Measurements from ENCODE around the gene GPC5. TPM values are rescaled to one million over a fixed set of nuclear protein-coding genes. Genes with fewer than 3 reads are reported as not detected.

The GPC5 gene
- total and polyA plus RNA-seq, 2 of the 8 experiments (the other 6 are each of a cell fraction or from before 2014, with no cell fraction given) = 0.20 to 0.39 TPM

DNA sequence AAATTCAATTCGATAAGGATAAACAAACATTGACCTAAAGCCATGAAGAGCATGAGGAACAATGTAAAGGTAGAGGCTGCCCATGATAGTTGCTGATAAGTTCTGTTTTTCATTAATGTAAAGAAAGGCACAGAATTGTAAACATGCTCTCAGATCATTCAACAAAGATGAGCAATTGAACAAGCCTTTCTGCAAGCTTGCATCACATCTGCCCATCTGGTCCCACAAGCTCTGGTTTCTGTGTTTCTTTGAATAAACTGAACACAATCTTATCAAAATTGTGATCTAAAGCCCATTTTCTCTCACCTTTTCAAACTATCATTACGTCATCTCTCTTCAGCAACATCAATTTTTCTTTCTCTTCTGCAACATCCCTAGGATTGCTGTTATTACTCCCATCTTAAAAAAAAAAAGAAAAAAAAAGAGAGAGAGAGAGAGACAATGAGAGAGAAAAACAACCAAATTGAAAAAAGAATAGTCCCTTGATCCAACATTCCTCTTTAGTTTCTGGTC lies 1340.9 kb downstream of the GPC5 start:
- Histone ChIP-seq H4K20me1 (replicated peaks in 1 of 2; ENCODE audit: control insufficient read depth in 1 of 2, insufficient read depth in 2 of 2, low read length in 2 of 2) (no peaks in the 10 kb centered on the region), H2BK12ac (ENCODE audit: low read depth, low read length) (no peak overlapping the region), H3K23me2 (ENCODE audit: low read depth, low read length) (no peaks in the 10 kb centered on the region), H3K27me3 (replicated peaks in 1 of 4; ENCODE audit: control insufficient read depth in 3 of 4, extremely low read depth in 1 of 4, insufficient read depth in 3 of 4, low read length in 3 of 4) (no peaks in the 10 kb centered on the region), H3K23ac (ENCODE audit: insufficient read length) (no peak overlapping the region), H2AFZ (ENCODE audit: low read length) (0 out of 2 replicates have a peak overlapping the region, but pooled peaks have one; percentile 29), H3K36me3 (ENCODE audit: control insufficient read depth in 2 of 4, insufficient read depth in 4 of 4, low read length in 3 of 4) (no peaks in the 10 kb centered on the region), H3K27ac (ENCODE audit: low read depth, low read length) (no peak overlapping the region), H3K14ac (ENCODE audit: insufficient read length) (no peak overlapping the region), H4K5ac (ENCODE audit: insufficient read length, low read depth, low read length) (no peak overlapping the region), H3K4me1 (replicated peaks in 1 of 4; ENCODE audit: control insufficient read depth in 3 of 4, insufficient read depth in 4 of 4, low read length in 3 of 4) (no peaks in the 10 kb centered on the region), H4K8ac (ENCODE audit: extremely low read depth, insufficient read depth, low read length) (no peak overlapping the region), H3K9ac (replicated peaks in 1 of 4; ENCODE audit: extremely low read depth in 1 of 4, low read depth in 3 of 4, low read length in 3 of 4) (no peak overlapping the region), H3K9me3 (ENCODE audit: insufficient read depth in 2 of 2, low read depth in 1 of 2, low read length in 1 of 2) (no peaks in the 10 kb centered on the region), H3K4me3 (ENCODE audit: extremely low read depth in 1 of 4, insufficient read depth in 2 of 4, low read depth in 3 of 4, low read length in 4 of 4) (no peak overlapping the region), H3K79me2 (ENCODE audit: control insufficient read depth in 1 of 2, insufficient read depth in 2 of 2, low read length in 2 of 2) (no peaks in the 10 kb centered on the region), H3K56ac (replicated peaks; ENCODE audit: insufficient read length, low read depth, low read length) (no peak overlapping the region), H2BK15ac (ENCODE audit: low read length) (no peak overlapping the region), H3K18ac (ENCODE audit: extremely low read depth, low read length) (no peak overlapping the region), H2AK5ac (ENCODE audit: low read depth, low read length) (no peak overlapping the region), H2BK5ac (ENCODE audit: low read depth, low read length) (no peak overlapping the region), H2BK20ac (ENCODE audit: low read length) (no peak overlapping the region), H3K4me2 (ENCODE audit: insufficient read depth in 1 of 2, low read depth in 2 of 2, low read length in 2 of 2) (no peak overlapping the region), H2BK120ac (replicated peaks; ENCODE audit: low read depth, low read length) (no peak overlapping the region), H4K91ac (replicated peaks; ENCODE audit: insufficient read length, low read length) (no peak overlapping the region), H3K4ac (replicated peaks; ENCODE audit: insufficient read length, low read depth, low read length) (no peak overlapping the region), H3K79me1 (ENCODE audit: low read depth, low read length) (no peaks in the 10 kb centered on the region)
- POLR2A ChIA-PET (ENCODE audit: partially characterized antibody) = no interaction called here
- DNase-seq (ENCODE audit: low read depth in 1 of 2, low spot score in 2 of 2) (no peak), FAIRE-seq (no peak)
- no peak for TF ChIP-seq RFX5 (IDR thresholded peaks at IDR 0.05; ENCODE audit: borderline replicate concordance, low read depth, low read length)
- 84 to 100% methylated on average over 1 to 2 of the region's 2 CpGs for WGBS, 2 experiments (ENCODE audit: extremely low coverage in 1 of 2, insufficient coverage in 1 of 2, insufficient read length in 1 of 2, insufficient replicate concordance in 2 of 2, low coverage in 1 of 2, low lambda C conversion rate in 2 of 2, missing lambda C conversion rate in 1 of 2)
- CTCF ChIA-PET (ENCODE audit: partially characterized antibody) = interaction anchor here (0.6 kb wide), 1 partner anchor 1017 kb away, joined by 3 read pairs; no protein-coding TSS in a partner anchor

Measured in H1 (cell line).